Raji (cell line): ENCODE measurements around the gene TBC1D22A.

ENCODE experiments used
- POLR2A ChIP-seq: IDR thresholded peaks from 2 replicates; pipeline ENCODE4 v1.6.1; 2011; ENCODE audit warnings: low read depth, low read length, control low read depth; ENCODE audit not compliant: insufficient read depth

TBC1D22A gene

DNA sequence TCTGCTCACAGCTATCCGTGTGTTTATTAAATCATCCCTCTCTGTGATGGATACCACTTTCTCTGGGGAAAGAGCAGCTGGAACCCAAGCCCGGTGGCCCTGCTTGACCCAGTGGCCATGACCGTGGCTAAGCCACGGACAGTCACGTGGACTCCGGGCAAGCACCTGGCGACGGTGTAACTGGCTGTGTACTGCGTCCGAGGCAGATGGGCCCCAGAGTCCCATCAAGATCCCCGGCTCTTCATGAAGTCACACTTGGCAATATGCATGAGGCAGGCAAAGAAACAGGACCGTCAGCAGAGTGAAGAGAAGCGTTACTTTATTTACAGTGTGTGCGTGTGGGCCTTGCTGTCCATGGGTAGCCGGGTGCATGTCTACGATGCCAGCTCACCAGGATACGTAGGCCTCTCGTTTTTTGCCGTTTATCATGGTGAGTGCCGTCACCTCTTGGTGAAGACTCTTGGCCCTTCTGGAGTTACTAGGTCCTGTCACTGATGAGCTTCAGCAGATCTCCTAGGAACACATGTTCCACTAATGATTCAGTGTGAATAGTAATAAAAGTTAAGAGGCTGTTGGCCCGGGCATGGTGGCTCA is 366.3 kb downstream of the TBC1D22A start:
- no peak for TF ChIP-seq POLR2A

DNA sequence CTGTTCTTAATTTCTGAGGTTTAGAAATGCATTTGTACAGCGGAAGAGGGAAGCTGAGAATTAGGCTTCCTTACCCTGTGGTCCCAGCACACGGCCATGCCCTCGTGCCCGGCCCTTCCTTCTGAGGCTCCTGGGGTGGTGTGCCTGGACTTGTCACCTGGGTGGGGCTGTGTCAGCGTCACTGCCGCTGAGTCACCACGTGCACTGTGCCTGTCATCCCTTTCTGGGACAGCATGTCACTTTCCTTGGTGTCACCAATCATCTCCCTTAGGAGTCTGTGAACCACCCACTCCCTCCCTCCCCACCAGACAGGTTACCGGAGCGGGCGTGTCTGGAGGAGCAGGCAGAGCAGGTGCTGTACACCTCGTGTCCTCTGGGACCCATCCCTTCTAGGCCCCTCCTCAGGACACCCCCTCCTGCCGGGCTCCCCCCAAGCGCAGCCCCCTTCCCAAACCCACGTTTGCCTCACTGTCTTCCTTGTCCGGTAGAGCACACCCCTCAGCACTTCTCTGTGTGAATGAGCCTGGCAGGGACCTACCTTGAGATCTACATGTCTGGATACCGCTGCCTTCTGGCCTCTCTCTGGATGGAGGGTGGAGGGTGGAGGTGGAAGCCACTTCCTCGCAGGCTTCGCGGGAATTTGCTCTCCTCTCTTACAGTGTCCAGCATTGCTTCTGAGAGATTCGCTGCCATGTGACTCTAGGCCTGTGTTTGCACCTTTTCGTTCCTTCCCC is 367.6 kb downstream of the TBC1D22A start:
- TF ChIP-seq POLR2A: no peak

DNA sequence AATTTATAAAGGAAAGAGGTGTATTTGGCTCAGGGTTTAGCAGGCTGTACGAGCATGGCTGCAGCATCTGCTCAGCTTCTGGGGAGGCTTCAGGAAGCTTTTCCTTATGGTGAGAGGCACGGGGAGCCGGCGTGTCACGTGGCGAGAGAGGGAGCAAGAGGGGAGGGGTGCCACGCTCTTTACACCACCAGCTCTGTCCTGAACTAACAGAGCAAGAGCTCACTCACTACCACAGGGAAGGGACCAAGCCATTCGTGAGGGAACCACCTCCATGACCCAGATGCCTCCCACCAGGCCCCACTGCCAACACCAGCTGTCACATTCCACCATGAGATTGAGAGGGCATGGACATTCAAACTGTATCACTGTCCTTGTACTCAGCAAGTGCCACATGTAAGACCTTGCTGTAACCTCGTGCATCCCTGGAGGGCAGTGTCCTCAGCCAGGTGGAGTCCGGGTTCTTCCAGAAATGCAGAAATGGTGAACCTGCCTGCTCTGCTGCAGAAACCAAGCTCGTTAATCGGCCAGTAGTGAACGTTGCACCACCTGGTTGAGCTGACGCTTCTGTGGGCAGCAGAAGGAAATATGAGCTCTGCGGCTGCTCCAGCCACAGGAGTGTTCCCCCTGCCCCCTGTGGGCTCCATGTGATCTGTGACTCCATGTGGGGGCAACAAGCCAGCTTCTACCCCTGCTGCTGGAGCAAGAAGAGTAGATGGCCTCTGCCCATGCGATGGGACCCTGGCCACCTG is 368.6 kb downstream of the TBC1D22A start:
- TF ChIP-seq POLR2A: no peak

GRCh38 chr22:47131632-47132427 is 369.4 kb downstream of the TBC1D22A start:
- no peak for TF ChIP-seq POLR2A

GRCh38 chr22:47132428-47132825 is 370.0 kb downstream of the TBC1D22A start:
- TF ChIP-seq POLR2A: no peak

DNA sequence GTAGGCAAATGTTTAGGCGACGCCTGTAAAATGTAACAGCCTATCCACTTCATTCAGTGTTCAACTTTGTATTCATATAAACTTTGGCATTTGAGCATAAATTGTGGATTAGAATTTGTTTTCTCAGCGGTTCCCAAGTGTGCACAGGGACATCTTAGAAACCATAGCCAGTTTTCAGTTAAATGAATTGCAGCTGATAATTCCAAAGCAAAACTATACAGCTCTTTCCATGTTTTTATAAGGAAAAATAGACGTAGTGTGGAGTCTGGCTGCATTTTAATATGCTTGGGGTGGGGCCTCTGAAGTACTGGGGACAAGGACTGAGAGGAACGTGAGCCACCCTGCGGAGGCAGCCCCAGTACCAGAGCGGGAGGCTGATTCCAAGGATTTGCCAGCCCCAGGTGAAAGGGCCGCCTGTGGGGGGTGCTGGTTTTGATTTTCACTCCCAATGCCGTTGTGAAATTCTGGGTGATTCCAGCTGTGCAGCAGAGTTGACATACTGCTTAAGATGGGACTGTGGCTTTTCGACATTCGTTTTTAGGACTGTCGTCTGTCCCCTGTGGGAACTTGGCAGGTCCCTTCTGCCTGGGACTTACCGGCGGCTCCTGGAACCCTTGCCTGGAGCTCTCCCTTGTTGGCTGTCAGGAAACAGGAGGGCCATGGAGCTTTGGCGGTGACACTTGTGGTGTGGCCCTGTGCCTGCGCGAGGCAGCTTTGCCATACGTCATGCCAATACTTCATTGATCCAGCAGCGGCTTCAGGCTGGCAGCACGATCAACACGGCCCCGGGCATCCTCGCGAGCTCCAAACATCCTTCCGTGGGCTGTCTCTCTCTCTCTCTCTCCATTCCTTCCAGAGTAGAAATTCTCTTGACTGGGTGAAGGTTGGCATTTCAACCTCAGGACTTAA is 370.9 kb downstream of the TBC1D22A start:
- no peak for TF ChIP-seq POLR2A

GRCh38 chr22:47134222-47134621 is 371.8 kb downstream of the TBC1D22A start:
- no peak for TF ChIP-seq POLR2A

DNA sequence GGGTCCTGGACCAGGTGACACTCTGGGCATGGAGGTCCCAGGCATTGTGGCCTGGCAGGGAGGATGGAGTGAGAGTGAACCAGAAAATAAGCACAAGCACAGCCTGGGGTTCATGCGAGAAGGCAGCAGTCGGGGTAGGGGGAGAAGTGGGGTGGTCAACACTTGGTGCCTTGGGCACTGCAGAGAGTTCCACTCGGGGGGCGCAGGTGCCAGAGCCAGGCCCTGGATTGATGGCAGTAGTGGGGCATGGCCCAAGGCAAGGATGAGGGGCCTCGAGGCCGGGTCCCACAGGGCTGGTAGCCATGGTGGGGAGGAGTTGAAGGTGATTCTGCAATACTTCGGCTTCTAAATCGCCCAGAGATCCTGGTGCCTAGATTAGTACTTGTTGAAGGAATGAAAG is 372.9 kb downstream of the TBC1D22A start:
- no peak for TF ChIP-seq POLR2A

DNA sequence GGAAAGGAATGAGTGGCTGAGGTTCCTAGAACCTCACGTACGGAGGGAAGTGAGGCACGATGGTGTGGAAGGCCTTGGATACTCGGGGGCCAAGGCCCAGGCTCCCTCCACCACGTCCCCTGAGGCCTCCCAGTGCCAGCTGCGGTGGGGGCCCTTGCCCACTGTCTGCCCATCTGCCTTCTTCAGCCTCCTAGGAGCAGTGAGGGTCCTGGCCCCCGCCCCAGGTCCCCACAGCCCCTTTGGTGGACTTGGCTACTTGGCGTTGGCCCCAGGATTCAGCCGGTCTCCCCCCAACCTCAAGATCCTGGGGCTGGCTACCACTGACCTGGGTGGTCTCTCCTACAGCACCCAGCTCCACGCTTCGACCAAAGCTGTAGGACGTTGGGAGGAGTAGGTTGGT is 373.6 kb downstream of the TBC1D22A start:
- TF ChIP-seq POLR2A: no peak

DNA sequence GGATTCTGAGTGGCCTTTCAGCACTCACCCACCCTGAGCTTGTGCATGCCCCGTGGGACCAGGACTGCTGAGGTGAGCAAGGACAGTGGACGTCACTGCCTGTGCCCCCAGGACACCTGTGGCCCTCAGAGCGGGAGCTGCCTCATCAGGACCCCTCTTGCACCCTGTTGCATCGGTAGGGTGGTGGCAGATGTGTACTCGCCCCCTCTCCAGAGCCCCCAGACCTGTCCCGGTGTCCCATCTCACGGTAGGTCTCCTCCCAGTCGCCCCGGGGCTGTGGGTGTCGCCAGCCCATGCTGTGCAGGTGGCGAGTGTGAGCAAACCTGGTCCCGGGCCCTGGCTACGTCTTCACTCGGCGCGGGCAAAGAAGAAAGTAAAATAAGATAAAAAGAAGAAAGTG is 374.2 kb downstream of the TBC1D22A start:
- TF ChIP-seq POLR2A: no peak

GRCh38 chr22:47139013-47139789 is 376.8 kb downstream of the TBC1D22A start:
- no peak for TF ChIP-seq POLR2A

GRCh38 chr22:47139790-47140119 is 377.3 kb downstream of the TBC1D22A start:
- no peak for TF ChIP-seq POLR2A

DNA sequence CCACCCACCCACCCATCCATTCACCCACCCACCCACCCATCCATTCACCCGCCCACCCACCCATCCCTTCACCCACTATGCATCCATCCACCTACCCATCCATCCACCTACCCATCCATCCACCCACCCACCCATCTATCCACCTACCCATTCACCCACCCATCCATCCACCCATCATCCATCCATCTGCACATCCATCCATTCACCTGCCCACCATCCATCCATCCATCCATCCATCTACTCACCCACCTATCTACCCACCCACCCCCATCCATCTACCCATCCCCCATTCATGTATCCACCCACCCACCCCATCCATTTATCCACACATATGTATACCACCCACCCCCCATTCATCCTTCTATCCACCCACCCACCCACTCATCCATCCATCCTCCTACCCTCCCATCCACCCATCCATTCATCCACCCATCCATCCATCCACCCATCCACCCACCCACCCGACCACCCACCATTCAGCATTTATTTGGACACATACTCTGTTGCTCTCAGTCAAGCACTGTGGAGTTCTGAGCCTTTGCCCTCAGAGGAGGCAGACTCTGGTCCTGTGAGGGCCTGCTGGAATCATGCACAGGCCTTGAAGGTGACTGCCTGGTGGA is 380.1 kb downstream of the TBC1D22A start:
- no peak for TF ChIP-seq POLR2A
